ENCODE results near the gene AK5. TPM values are rescaled to one million over a fixed set of nuclear protein-coding genes. Genes with fewer than 3 reads are reported as not detected.

The AK5 gene
- total and polyA plus RNA-seq, 9 donors, result 5.3 to 10.3 (median 9.0) TPM

GRCh38 chr1:77560741-77561140 lies 278.9 kb downstream of the AK5 start:
- 55% methylated on average over 5 of the region's 5 CpGs for WGBS (ENCODE audit: insufficient coverage)
- H3K4me3 ChIP-seq (ENCODE audit: low read length), result no peak overlapping the region
- no peaks in the 10 kb centered on the region for H3K27me3 ChIP-seq (ENCODE audit: control insufficient read depth, insufficient read depth, low read length)
- peaks cover 16% of the 10 kb centered on the region for H3K36me3 ChIP-seq (ENCODE audit: control insufficient read depth, insufficient read depth, low read length)
- H3K4me1 ChIP-seq (ENCODE audit: control insufficient read depth, insufficient read depth, low read length), result no peaks in the 10 kb centered on the region
- DNase-seq, result no peak
- H3K9me3 ChIP-seq (replicated peaks; ENCODE audit: control insufficient read depth, low read depth, low read length), result no peaks in the 10 kb centered on the region
- H3K27ac ChIP-seq (ENCODE audit: low read length), result no peak overlapping the region

DNA sequence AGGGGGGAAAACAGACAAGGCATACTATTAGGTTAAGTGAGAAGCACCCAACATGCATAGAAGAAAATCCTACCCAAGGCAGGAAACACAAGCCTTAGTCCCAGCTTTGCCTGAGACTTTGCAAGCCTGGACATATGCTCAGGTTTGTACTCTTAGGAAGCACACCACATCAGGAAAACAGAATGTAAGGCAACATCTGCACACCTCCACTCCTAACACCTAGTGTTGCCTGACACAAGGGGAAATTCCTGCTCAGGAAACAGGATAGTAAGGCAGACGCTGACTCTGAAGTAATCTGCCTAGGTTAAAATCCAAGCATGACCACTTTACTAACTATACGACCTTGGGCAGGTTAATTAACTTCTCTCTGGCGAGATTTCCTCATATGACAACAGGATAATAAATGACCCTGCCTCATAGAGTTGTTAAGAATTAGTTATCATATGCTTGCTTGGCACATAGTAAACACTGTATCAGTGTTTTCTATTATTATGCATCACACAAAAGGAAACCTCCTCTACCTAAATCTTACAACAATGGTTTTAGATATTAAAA lies 280.9 kb downstream of the AK5 start:
- Histone ChIP-seq H3K27me3 (ENCODE audit: control insufficient read depth, insufficient read depth, low read length) (no peaks in the 10 kb centered on the region), H3K9me3 (replicated peaks; ENCODE audit: control insufficient read depth, low read depth, low read length) (no peaks in the 10 kb centered on the region), H3K36me3 (ENCODE audit: control insufficient read depth, insufficient read depth, low read length) (peaks cover 32% of the 10 kb centered on the region), H3K4me1 (ENCODE audit: control insufficient read depth, insufficient read depth, low read length) (no peaks in the 10 kb centered on the region), H3K27ac (ENCODE audit: low read length) (no peak overlapping the region), H3K4me3 (ENCODE audit: low read length) (no peak overlapping the region)
- WGBS (ENCODE audit: insufficient coverage), result no CpG with 5 or more reads among the region's 3 CpGs
- no peak for DNase-seq

DNA sequence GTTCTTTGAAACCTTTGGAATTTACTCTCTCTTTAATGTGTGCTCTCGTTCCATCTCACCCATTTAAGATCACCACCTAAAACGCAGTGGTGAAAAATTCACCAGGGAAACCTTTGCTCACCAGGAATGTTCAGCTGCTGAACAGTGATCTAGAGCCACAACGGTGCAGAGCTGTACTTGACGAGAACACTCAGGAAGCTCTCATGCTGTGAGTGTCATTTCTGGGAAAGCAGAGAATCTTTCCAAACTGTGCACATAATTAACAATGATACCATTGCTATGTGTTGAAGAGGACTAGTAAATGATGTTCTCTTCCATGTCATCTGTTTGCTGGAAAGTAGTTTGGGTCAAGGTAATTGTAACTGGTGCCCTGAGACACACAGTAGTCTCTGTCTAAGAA lies 283.5 kb downstream of the AK5 start:
- WGBS (ENCODE audit: insufficient coverage), result 100% methylated on average over 1 of the region's 4 CpGs
- DNase-seq, result no peak

GRCh38 chr1:77571642-77572041 lies 289.8 kb downstream of the AK5 start:
- H3K4me3 ChIP-seq (ENCODE audit: low read length), result no peak overlapping the region
- no peak overlapping the region for H3K27ac ChIP-seq (ENCODE audit: low read length)
- H3K36me3 ChIP-seq (ENCODE audit: control insufficient read depth, insufficient read depth, low read length), result peaks cover 26% of the 10 kb centered on the region
- no peaks in the 10 kb centered on the region for H3K9me3 ChIP-seq (replicated peaks; ENCODE audit: control insufficient read depth, low read depth, low read length)
- 100% methylated on average over 2 of the region's 3 CpGs for WGBS (ENCODE audit: insufficient coverage)
- H3K4me1 ChIP-seq (ENCODE audit: control insufficient read depth, insufficient read depth, low read length), result no peaks in the 10 kb centered on the region
- no peak for DNase-seq
- no peaks in the 10 kb centered on the region for H3K27me3 ChIP-seq (ENCODE audit: control insufficient read depth, insufficient read depth, low read length)

More for the DNA sequence above, 283.5 kb downstream of the AK5 start:
- Histone ChIP-seq H3K27me3 (ENCODE audit: control insufficient read depth, insufficient read depth, low read length) (no peaks in the 10 kb centered on the region), H3K4me1 (ENCODE audit: control insufficient read depth, insufficient read depth, low read length) (no peaks in the 10 kb centered on the region), H3K4me3 (ENCODE audit: low read length) (no peak overlapping the region), H3K9me3 (replicated peaks; ENCODE audit: control insufficient read depth, low read depth, low read length) (no peaks in the 10 kb centered on the region), H3K36me3 (ENCODE audit: control insufficient read depth, insufficient read depth, low read length) (peaks cover 36% of the 10 kb centered on the region), H3K27ac (ENCODE audit: low read length) (no peak overlapping the region)

DNA sequence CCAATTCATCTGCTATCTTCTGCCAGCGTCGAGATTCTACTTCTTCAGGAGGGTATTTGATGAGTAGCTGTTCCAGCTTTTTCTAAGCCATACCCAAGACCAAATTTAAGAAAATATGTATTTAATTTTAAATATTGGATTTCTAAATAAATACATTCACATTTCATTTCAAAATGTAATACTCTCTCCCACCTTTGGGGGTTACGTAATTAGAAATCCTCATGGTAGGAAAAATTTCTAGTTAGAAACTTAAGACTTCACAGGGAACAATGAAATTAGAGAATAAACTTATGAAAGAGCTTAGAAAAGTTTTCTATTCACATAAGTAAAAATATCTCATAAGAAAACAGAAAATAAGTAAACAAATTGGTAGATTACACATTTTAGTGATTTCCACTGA lies 297.7 kb downstream of the AK5 start:
- H3K27me3 ChIP-seq (ENCODE audit: control insufficient read depth, insufficient read depth, low read length), result no peaks in the 10 kb centered on the region
- no CpG with 5 or more reads among the region's 3 CpGs for WGBS (ENCODE audit: insufficient coverage)
- H3K36me3 ChIP-seq (ENCODE audit: control insufficient read depth, insufficient read depth, low read length), result peaks cover 25% of the 10 kb centered on the region
- no peak for DNase-seq
- H3K4me3 ChIP-seq (ENCODE audit: low read length), result no peak overlapping the region
- H3K27ac ChIP-seq (ENCODE audit: low read length), result no peak overlapping the region
- no peaks in the 10 kb centered on the region for H3K4me1 ChIP-seq (ENCODE audit: control insufficient read depth, insufficient read depth, low read length)
- H3K9me3 ChIP-seq (replicated peaks; ENCODE audit: control insufficient read depth, low read depth, low read length), result no peaks in the 10 kb centered on the region

DNA sequence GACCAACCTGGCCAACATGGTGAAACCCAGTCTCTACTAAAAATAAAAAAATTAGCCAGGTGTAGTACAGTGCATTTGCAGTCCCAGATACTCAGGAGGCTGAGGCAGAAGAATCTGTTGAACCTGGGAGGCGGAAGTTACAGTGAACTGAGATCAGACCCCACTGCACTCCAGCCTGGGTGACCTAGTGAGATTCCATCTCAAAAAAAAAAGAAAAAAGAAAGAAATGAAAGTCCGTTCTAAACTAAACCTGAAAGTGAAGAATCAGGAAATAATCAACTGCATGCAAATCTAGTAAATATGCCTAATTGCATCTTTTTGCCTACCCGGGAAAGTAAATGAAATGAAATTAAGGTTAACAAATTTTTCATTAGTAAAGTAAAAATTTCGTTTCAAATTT lies 301.1 kb downstream of the AK5 start:
- Histone ChIP-seq H3K27ac (ENCODE audit: low read length) (no peak overlapping the region), H3K27me3 (ENCODE audit: control insufficient read depth, insufficient read depth, low read length) (no peaks in the 10 kb centered on the region), H3K36me3 (ENCODE audit: control insufficient read depth, insufficient read depth, low read length) (peaks cover 14% of the 10 kb centered on the region), H3K4me1 (ENCODE audit: control insufficient read depth, insufficient read depth, low read length) (no peaks in the 10 kb centered on the region), H3K4me3 (ENCODE audit: low read length) (no peak overlapping the region), H3K9me3 (replicated peaks; ENCODE audit: control insufficient read depth, low read depth, low read length) (no peaks in the 10 kb centered on the region)
- 100% methylated on average over 1 of the region's 4 CpGs for WGBS (ENCODE audit: insufficient coverage)
- DNase-seq, result no peak

- no peaks in the 10 kb centered on the region for H3K27me3 ChIP-seq (ENCODE audit: control insufficient read depth, insufficient read depth, low read length)
- peaks cover 11% of the 10 kb centered on the region for H3K36me3 ChIP-seq (ENCODE audit: control insufficient read depth, insufficient read depth, low read length)
- no peaks in the 10 kb centered on the region for H3K4me1 ChIP-seq (ENCODE audit: control insufficient read depth, insufficient read depth, low read length)
- H3K9me3 ChIP-seq (replicated peaks; ENCODE audit: control insufficient read depth, low read depth, low read length), result no peaks in the 10 kb centered on the region
- H3K4me3 ChIP-seq (ENCODE audit: low read length), result no peak overlapping the region
- no CpG with 5 or more reads among the region's 2 CpGs for WGBS (ENCODE audit: insufficient coverage)
- no peak overlapping the region for H3K27ac ChIP-seq (ENCODE audit: low read length)
- DNase-seq, result no peak
These were observed 301.7 kb downstream of the AK5 start for GRCh38 chr1:77583483-77583882.

DNA sequence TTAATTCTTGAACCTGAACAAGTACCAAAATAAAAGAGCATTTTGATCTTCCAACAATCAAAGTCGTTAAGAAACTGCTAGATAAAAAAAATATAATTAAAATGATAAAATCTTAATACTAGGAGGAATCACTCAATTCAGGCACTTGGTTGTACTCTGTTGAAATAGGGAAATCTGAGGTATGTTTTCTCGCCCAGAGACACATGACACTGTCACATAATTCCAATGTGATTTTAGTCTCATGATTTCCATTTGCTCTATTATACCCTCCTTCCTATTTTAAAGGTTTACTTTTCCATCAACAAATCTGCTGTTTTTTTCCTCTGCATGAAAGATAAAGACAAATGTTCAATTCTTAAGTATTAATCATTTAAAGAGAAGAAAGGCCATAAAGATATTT lies 303.1 kb downstream of the AK5 start:
- Histone ChIP-seq H3K27ac (ENCODE audit: low read length) (no peak overlapping the region), H3K9me3 (replicated peaks; ENCODE audit: control insufficient read depth, low read depth, low read length) (no peaks in the 10 kb centered on the region), H3K4me3 (ENCODE audit: low read length) (no peak overlapping the region), H3K36me3 (ENCODE audit: control insufficient read depth, insufficient read depth, low read length) (peaks cover 11% of the 10 kb centered on the region), H3K27me3 (ENCODE audit: control insufficient read depth, insufficient read depth, low read length) (no peaks in the 10 kb centered on the region), H3K4me1 (ENCODE audit: control insufficient read depth, insufficient read depth, low read length) (no peaks in the 10 kb centered on the region)
- WGBS (ENCODE audit: insufficient coverage), result no CpG with 5 or more reads among the region's 2 CpGs
- DNase-seq, result no peak

DNA sequence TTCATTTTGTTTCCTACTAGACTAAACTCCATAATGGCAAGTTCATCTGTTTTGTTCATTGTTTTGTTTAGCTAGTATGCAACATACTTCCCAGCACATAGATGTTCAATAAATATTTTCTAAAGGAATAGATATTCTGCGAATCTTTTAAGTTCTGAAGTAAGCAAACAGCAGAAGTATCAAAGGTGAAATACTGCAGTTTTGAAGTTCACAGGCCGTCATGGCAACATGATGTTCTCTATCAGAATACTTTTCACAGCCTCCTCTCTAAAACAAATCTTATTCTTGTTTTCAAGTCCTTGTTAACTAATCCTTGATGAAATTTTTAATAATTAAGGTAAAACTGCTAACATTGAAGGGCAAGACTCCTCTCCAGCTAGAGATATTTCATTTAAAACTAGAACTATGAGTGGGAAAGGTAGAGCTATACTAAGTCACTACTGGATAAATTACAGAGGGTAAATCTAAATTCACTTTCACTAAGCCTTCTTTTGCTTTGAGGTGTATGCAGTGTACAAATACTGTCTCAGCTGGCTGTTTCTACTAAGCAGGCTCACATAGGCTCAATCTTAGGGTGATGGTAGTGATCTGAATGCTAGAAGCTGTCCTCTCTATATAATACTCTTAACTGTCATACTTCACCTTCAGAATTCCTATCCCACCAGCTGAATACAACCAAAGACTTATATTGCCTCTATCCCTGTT lies 303.9 kb downstream of the AK5 start:
- Histone ChIP-seq H3K27me3 (ENCODE audit: control insufficient read depth, insufficient read depth, low read length) (no peaks in the 10 kb centered on the region), H3K4me3 (ENCODE audit: low read length) (no peak overlapping the region), H3K9me3 (replicated peaks; ENCODE audit: control insufficient read depth, low read depth, low read length) (no peaks in the 10 kb centered on the region), H3K4me1 (ENCODE audit: control insufficient read depth, insufficient read depth, low read length) (no peaks in the 10 kb centered on the region), H3K36me3 (ENCODE audit: control insufficient read depth, insufficient read depth, low read length) (peaks cover 5% of the 10 kb centered on the region), H3K27ac (ENCODE audit: low read length) (no peak overlapping the region)
- no CpG with 5 or more reads among the region's 2 CpGs for WGBS (ENCODE audit: insufficient coverage)
- no peak for DNase-seq

GRCh38 chr1:77589231-77589630 lies 307.4 kb downstream of the AK5 start:
- Histone ChIP-seq H3K27me3 (ENCODE audit: control insufficient read depth, insufficient read depth, low read length) (no peaks in the 10 kb centered on the region), H3K27ac (ENCODE audit: low read length) (no peak overlapping the region), H3K4me3 (ENCODE audit: low read length) (no peak overlapping the region), H3K9me3 (replicated peaks; ENCODE audit: control insufficient read depth, low read depth, low read length) (no peaks in the 10 kb centered on the region), H3K4me1 (ENCODE audit: control insufficient read depth, insufficient read depth, low read length) (no peaks in the 10 kb centered on the region), H3K36me3 (ENCODE audit: control insufficient read depth, insufficient read depth, low read length) (no peaks in the 10 kb centered on the region)
- DNase-seq, result no peak
- no CpG with 5 or more reads among the region's 5 CpGs for WGBS (ENCODE audit: insufficient coverage)

All from muscle of leg (tissue), 11 donors.